Smooth muscle cell (in vitro differentiated cells): Measurements from ENCODE around the gene TFAP2A. TPM values are rescaled to one million over a fixed set of nuclear protein-coding genes. Genes with fewer than 3 reads are reported as not detected.

Source experiments
- DNase-seq: peaks from one replicate; lab custom pipeline; 2025; ENCODE audit not compliant: unreplicated experiment; lab: John Stamatoyannopoulos, UW
- H2AFZ ChIP-seq: fragments of 200-600 bp; sonication (generic); 2 replicates; pipeline ENCODE4 v1.6.0; 2016; ENCODE audit warnings: antibody characterized with exemption, low read depth, mild to moderate bottlenecking
- H3F3A ChIP-seq: fragments of 200-600 bp; sonication (generic); 2 replicates; pipeline ENCODE4 v1.6.0; 2017; ENCODE audit warnings: antibody characterized with exemption, low read depth
- H3K27ac ChIP-seq: fragments of 200-600 bp; sonication (generic); 2 replicates; pipeline ENCODE4 v1.5.1; 2016; ENCODE audit warnings: low read depth, mild to moderate bottlenecking
- H3K27me3 ChIP-seq: fragments of 200-600 bp; sonication (generic); 2 replicates; pipeline ENCODE4 v1.6.1; 2016; ENCODE audit warnings: low read depth, mild to moderate bottlenecking
- H3K36me3 ChIP-seq: fragments of 200-600 bp; sonication (generic); 2 replicates; pipeline ENCODE4 v1.5.1; 2016; ENCODE audit warnings: low read depth
- H3K4me1 ChIP-seq: fragments of 200-600 bp; sonication (generic); 2 replicates; pipeline ENCODE4 v1.5.1; 2016; ENCODE audit warnings: low read depth
- H3K4me2 ChIP-seq: fragments of 200-600 bp; sonication (generic); 2 replicates; pipeline ENCODE4 v1.6.0; 2016; ENCODE audit warnings: mild to moderate bottlenecking
- H3K4me3 ChIP-seq: fragments of 200-600 bp; sonication (generic); 2 replicates; pipeline ENCODE4 v1.5.1; 2016; ENCODE audit warnings: mild to moderate bottlenecking
- H3K79me2 ChIP-seq: fragments of 200-600 bp; sonication (generic); 2 replicates; pipeline ENCODE4 v1.6.0; 2016; ENCODE audit warnings: low read depth, mild to moderate bottlenecking
- H3K9ac ChIP-seq: fragments of 200-600 bp; sonication (generic); 2 replicates; pipeline ENCODE4 v1.6.0; 2016; ENCODE audit warnings: low read depth
- H3K9me3 ChIP-seq: fragments of 200-600 bp; sonication (generic); replicated peaks from 2 replicates; pipeline ENCODE4 v1.5.1; 2016; ENCODE audit warnings: low read depth
- H4K20me1 ChIP-seq: fragments of 200-600 bp; sonication (generic); 2 replicates; pipeline ENCODE4 v1.6.0; 2016; ENCODE audit warnings: low read depth
- CTCF ChIP-seq: fragments of 200-600 bp; sonication (generic); IDR thresholded peaks from 2 replicates; pipeline ENCODE4 v1.5.1; 2017; ENCODE audit warnings: borderline replicate concordance, mild to moderate bottlenecking, antibody characterized with exemption; ENCODE audit not compliant: insufficient read depth, poor library complexity, severe bottlenecking
- WGBS: methylation state at CpG from one replicate; pipeline ENCODE4 v1.1.7; 2016; ENCODE audit warnings: low lambda C conversion rate; 5-methylcytosine and 5-hydroxymethylcytosine counted together
- polyA plus RNA-seq: library from polyadenylated mRNA; unstranded; fragments of >200 nt; fragmentation: Nextera tagmentation; extraction: Ambion mirVana; gene quantifications from 2 replicates; pipeline ENCODE4 v1.2.1, GENCODE V29; 2016
- total RNA-seq: library from RNA; depleted of rRNA; stranded (reverse); fragments of >200 nt; gene quantifications from 2 replicates; pipeline ENCODE4 v1.2.3, GENCODE V29; 2014

TFAP2A gene
- total and polyA plus RNA-seq, 2 experiments from 2014 or later: 10.1 to 13.6 TPM

GRCh38 chr6:10383331-10384090 lies 31.4 kb downstream of the TFAP2A start:
- peaks cover 93% of the 10 kb centered on the region for H3K27me3 ChIP-seq
- no peaks in the 10 kb centered on the region for H3K79me2 ChIP-seq
- H3F3A ChIP-seq: no peaks in the 10 kb centered on the region
- H2AFZ ChIP-seq: peak overlapping the region; percentile 21
- H3K27ac ChIP-seq: no peak overlapping the region
- H3K4me1 ChIP-seq: peaks cover 22% of the 10 kb centered on the region
- peak overlapping the region; percentile 23 for H3K4me3 ChIP-seq
- no peaks in the 10 kb centered on the region for H4K20me1 ChIP-seq
- peak overlapping the region; percentile 82 for H3K4me2 ChIP-seq
- no peak overlapping the region for H3K9ac ChIP-seq
- no peaks in the 10 kb centered on the region for H3K9me3 ChIP-seq
- TF ChIP-seq CTCF: no peak
- no peaks in the 10 kb centered on the region for H3K36me3 ChIP-seq
- WGBS: 4% methylated on average over 45 of the region's 48 CpGs
- no peak for DNase-seq

DNA sequence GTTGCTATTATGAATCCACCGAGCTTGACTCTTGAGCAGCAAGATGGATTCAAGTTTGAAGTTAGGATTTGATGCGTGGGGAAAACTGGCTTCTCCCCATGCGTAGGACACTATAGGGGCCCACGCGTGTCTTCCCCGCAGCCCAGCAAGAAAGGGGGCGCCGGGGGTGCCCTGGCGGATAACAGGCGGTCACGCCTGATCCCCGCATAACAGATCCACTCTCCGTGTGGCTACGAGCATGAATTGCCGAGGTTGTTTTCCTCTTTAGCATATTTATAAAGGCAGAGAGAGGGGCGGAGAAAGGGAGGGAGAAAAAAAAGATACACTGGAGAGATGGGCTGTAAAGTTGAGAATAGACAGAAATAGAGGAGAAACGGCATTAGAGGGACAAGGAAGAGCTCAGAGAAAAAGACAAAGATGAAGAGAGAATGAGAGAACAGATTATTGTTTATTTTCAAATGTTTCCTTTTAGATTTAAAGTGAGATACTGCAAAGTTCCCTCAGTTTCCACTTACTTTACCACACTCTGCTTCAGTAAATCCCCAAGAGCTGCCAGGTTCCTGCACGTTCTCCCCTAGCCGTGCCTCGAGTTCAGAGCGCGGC lies 32.0 kb downstream of the TFAP2A start:
- Histone ChIP-seq H2AFZ (peak overlapping the region; percentile 21), H4K20me1 (no peaks in the 10 kb centered on the region), H3K9ac (no peak overlapping the region), H3K4me2 (peak overlapping the region; percentile 82), H3F3A (no peaks in the 10 kb centered on the region), H3K4me3 (peak overlapping the region; percentile 23), H3K27me3 (peaks cover 90% of the 10 kb centered on the region), H3K4me1 (peaks cover 22% of the 10 kb centered on the region), H3K9me3 (no peaks in the 10 kb centered on the region), H3K79me2 (no peaks in the 10 kb centered on the region), H3K36me3 (no peaks in the 10 kb centered on the region), H3K27ac (no peak overlapping the region)
- no peak for DNase-seq
- WGBS: 11% methylated on average over 21 of the region's 22 CpGs
- TF ChIP-seq CTCF: no peak

GRCh38 chr6:10382322-10382721 lies 32.6 kb downstream of the TFAP2A start:
- H3K79me2 ChIP-seq: no peaks in the 10 kb centered on the region
- peaks cover 22% of the 10 kb centered on the region for H3K4me1 ChIP-seq
- no peak for TF ChIP-seq CTCF
- peaks cover 85% of the 10 kb centered on the region for H3K27me3 ChIP-seq
- WGBS: 13% methylated on average over 15 of the region's 15 CpGs
- no peaks in the 10 kb centered on the region for H4K20me1 ChIP-seq
- H3K4me2 ChIP-seq: peak overlapping the region; percentile 82
- H3K9me3 ChIP-seq: no peaks in the 10 kb centered on the region
- DNase-seq: no peak
- no peak overlapping the region for H3K9ac ChIP-seq
- no peaks in the 10 kb centered on the region for H3K36me3 ChIP-seq
- H2AFZ ChIP-seq: no peak overlapping the region
- no peak overlapping the region for H3K4me3 ChIP-seq
- H3F3A ChIP-seq: no peaks in the 10 kb centered on the region
- no peak overlapping the region for H3K27ac ChIP-seq
